Liver (tissue), 9 donors: Measurements from ENCODE around the gene WDR31. TPM values are rescaled to one million over a fixed set of nuclear protein-coding genes. Genes with fewer than 3 reads are reported as not detected.

Experiments
- DNase-seq: peaks from one replicate; pipeline ENCODE4 v3.0.0-alpha.2; 2017; ENCODE audit warnings: low spot score
- H3K27ac ChIP-seq, 2 donors: one replicate each; pipeline ENCODE4 v1.7.0; 2013; ENCODE audit warnings: inconsistent platforms in 2 of 2, low read length in 2 of 2, control low read depth in 1 of 2, low read depth in 1 of 2, mild to moderate bottlenecking in 1 of 2
- H3K27me3 ChIP-seq, 4 donors: one replicate each; pipeline versions ENCODE4 v1.6.1 to v1.7.0; 2013; ENCODE audit warnings: low read length in 3 of 4, inconsistent platforms in 1 of 4, mild to moderate bottlenecking in 1 of 4, moderate library complexity in 1 of 4; ENCODE audit not compliant: control insufficient read depth in 4 of 4, insufficient read depth in 4 of 4
- H3K36me3 ChIP-seq, 4 donors: one replicate each; pipeline versions ENCODE4 v1.6.1 to v1.7.0; 2013; ENCODE audit warnings: low read length in 3 of 4, mild to moderate bottlenecking in 3 of 4, low read depth in 1 of 4, moderate library complexity in 1 of 4; ENCODE audit not compliant: control insufficient read depth in 4 of 4, insufficient read depth in 3 of 4
- H3K4me1 ChIP-seq, 4 donors: one replicate each; pipeline versions ENCODE4 v1.6.1 to v1.7.0; 2013; ENCODE audit warnings: low read length in 3 of 4, mild to moderate bottlenecking in 3 of 4, moderate library complexity in 1 of 4; ENCODE audit not compliant: control insufficient read depth in 4 of 4, insufficient read depth in 4 of 4
- H3K4me3 ChIP-seq, 3 donors: one replicate each; pipeline versions ENCODE4 v1.6.1 to v1.7.0; 2013; ENCODE audit warnings: low read length in 3 of 3, control low read depth in 1 of 3, low read depth in 1 of 3, mild to moderate bottlenecking in 1 of 3
- H3K9ac ChIP-seq, 2 donors: one replicate each; pipeline ENCODE4 v1.7.0; 2013; ENCODE audit warnings: low read length in 2 of 2, mild to moderate bottlenecking in 2 of 2, moderate library complexity in 2 of 2, control low read depth in 1 of 2, low read depth in 1 of 2
- H3K9me3 ChIP-seq, 4 donors: one replicate each; pipeline versions ENCODE4 v1.6.1 to v1.7.0; 2013; ENCODE audit warnings: low read length in 3 of 4; ENCODE audit not compliant: control insufficient read depth in 4 of 4
- ATF3 ChIP-seq: IDR thresholded peaks from 2 replicates; pipeline ENCODE4 v1.6.1; 2016; ENCODE audit warnings: antibody characterized with exemption
- CTCF ChIP-seq: fragments of 150-350 bp; IDR thresholded peaks from 2 replicates; pipeline ENCODE4 v1.5.1; 2017; ENCODE audit warnings: improper control_type of control experiment, low read depth, low read length; ENCODE audit not compliant: missing input control
- EGR1 ChIP-seq, 2 donors: IDR thresholded peaks; 2 replicates each; pipeline ENCODE4 v1.6.1; 2016 to 2018; ENCODE audit warnings: antibody characterized with exemption in 2 of 2, low read depth in 2 of 2
- FOXA1 ChIP-seq: IDR thresholded peaks from 2 replicates; pipeline ENCODE4 v1.6.1; 2016; ENCODE audit warnings: antibody characterized with exemption
- FOXA2 ChIP-seq: IDR thresholded peaks from 2 replicates; pipeline ENCODE4 v1.6.1; 2016; ENCODE audit warnings: antibody characterized with exemption
- GABPA ChIP-seq, 2 donors: IDR thresholded peaks in 1 of 2; conservative IDR thresholded peaks in 1 of 2; 2 replicates each; pipeline ENCODE4 v1.6.1; 2016; ENCODE audit warnings: antibody characterized with exemption in 2 of 2, mild to moderate bottlenecking in 1 of 2, moderate library complexity in 1 of 2
- HNF4A ChIP-seq, 2 donors: conservative IDR thresholded peaks; 2 replicates each; pipeline ENCODE4 v1.6.1; 2016; ENCODE audit warnings: antibody characterized with exemption in 2 of 2, mild to moderate bottlenecking in 2 of 2
- HNF4G ChIP-seq: IDR thresholded peaks from 2 replicates; pipeline ENCODE4 v1.6.1; 2016; ENCODE audit warnings: antibody characterized with exemption
- JUND ChIP-seq, 2 donors: IDR thresholded peaks; 2 replicates each; pipeline ENCODE4 v1.6.1; 2016; ENCODE audit warnings: antibody characterized with exemption in 2 of 2
- MAX ChIP-seq: IDR thresholded peaks from 2 replicates; pipeline ENCODE4 v1.6.1; 2016; ENCODE audit warnings: antibody characterized with exemption
- NR2F2 ChIP-seq: IDR thresholded peaks from 2 replicates; pipeline ENCODE4 v1.6.1; 2016; ENCODE audit warnings: antibody characterized with exemption
- RAD21 ChIP-seq, 2 donors: IDR thresholded peaks; 2 replicates each; pipeline ENCODE4 v1.6.1; 2016; ENCODE audit warnings: antibody characterized with exemption in 2 of 2, mild to moderate bottlenecking in 2 of 2
- REST ChIP-seq: IDR thresholded peaks from 2 replicates; pipeline ENCODE4 v1.6.1; 2016; ENCODE audit warnings: antibody characterized with exemption, mild to moderate bottlenecking
- RXRA ChIP-seq, 2 donors: IDR thresholded peaks; 2 replicates each; pipeline ENCODE4 v1.6.1; 2017 to 2018; ENCODE audit warnings: antibody characterized with exemption in 2 of 2, mild to moderate bottlenecking in 1 of 2
- SP1 ChIP-seq: IDR thresholded peaks from 2 replicates; pipeline ENCODE4 v1.6.1; 2018; ENCODE audit warnings: antibody characterized with exemption, mild to moderate bottlenecking
- TAF1 ChIP-seq: conservative IDR thresholded peaks from 2 replicates; pipeline ENCODE4 v1.6.1; 2016; ENCODE audit warnings: antibody characterized with exemption, mild to moderate bottlenecking
- YY1 ChIP-seq: IDR thresholded peaks from 2 replicates; pipeline ENCODE4 v1.6.1; 2016; ENCODE audit warnings: antibody characterized with exemption, mild to moderate bottlenecking
- ZBTB33 ChIP-seq: IDR thresholded peaks from 2 replicates; pipeline ENCODE4 v1.6.1; 2016; ENCODE audit warnings: antibody characterized with exemption
- WGBS: extraction: QIAGEN DNeasy Blood & Tissue Kit; methylation state at CpG from one replicate; pipeline ENCODE4 v1.1.7; 2013; 5-methylcytosine and 5-hydroxymethylcytosine counted together
- polyA plus RNA-seq, 2 donors: library from polyadenylated mRNA; stranded (reverse) in 1 of 2; unstranded in 1 of 2; fragments of 200-250 nt in 1 of 2; fragments of >200 nt in 1 of 2; fragmentation: Nextera tagmentation in 1 of 2; extraction: Ambion mirVana in 1 of 2; gene quantifications; one replicate each; pipeline versions ENCODE4 v1.2.1 to v1.2.3, GENCODE V29; 2013 to 2015
- total RNA-seq, 2 donors: library from RNA; depleted of rRNA; stranded (reverse); fragments of >200 nt; gene quantifications; one replicate each; pipeline ENCODE4 v1.2.3, GENCODE V29; 2014
- donor health status: healthy.
- donor health status: healthy.
- donor health status: healthy.
- donor health status: healthy.
- donor health status: healthy.

Gene WDR31
- total and polyA plus RNA-seq, 4 donors = 1.1 to 3.2 (median 1.2) TPM

GRCh38 chr9:113309204-113309813 lies 30.8 kb downstream of the WDR31 start:
- TF ChIP-seq CTCF = peak; percentile 76
- TF ChIP-seq GABPA (IDR thresholded peaks at IDR 0.05 in 1 of 2, conservative IDR thresholded peaks at IDR 0.05 in 1 of 2) = no peak
- TF ChIP-seq RAD21 (IDR thresholded peaks at IDR 0.05) = peak; percentile 91 to 94
- H3K27ac ChIP-seq = no peak overlapping the region
- no peak for DNase-seq
- H3K27me3 ChIP-seq = no peaks in the 10 kb centered on the region
- no peaks in the 10 kb centered on the region for H3K9me3 ChIP-seq
- 4% methylated on average over 2 of the region's 2 CpGs for WGBS
- H3K36me3 ChIP-seq = no peaks in the 10 kb centered on the region
- H3K4me1 ChIP-seq = no peaks in the 10 kb centered on the region
- no peak overlapping the region for H3K4me3 ChIP-seq
- no peak overlapping the region for H3K9ac ChIP-seq

- 76% methylated on average over 8 of the region's 8 CpGs for WGBS
- DNase-seq = no peak
- H3K9me3 ChIP-seq = no peaks in the 10 kb centered on the region
Observed at GRCh38 chr9:113307396-113307975, 32.6 kb downstream of the WDR31 start.

More at GRCh38 chr9:113307396-113307975, 32.6 kb downstream of the WDR31 start:
- Histone ChIP-seq H3K4me3 (no peak overlapping the region), H3K9ac (no peak overlapping the region), H3K27ac (no peak overlapping the region), H3K36me3 (no peaks in the 10 kb centered on the region), H3K4me1 (no peaks in the 10 kb centered on the region), H3K27me3 (no peaks in the 10 kb centered on the region)
- TF ChIP-seq FOXA1 (no peak), HNF4G (no peak), YY1 (no peak), ATF3 (no peak), NR2F2 (no peak), JUND (IDR thresholded peaks at IDR 0.05) (no peak), ZBTB33 (no peak), SP1 (no peak), GABPA (IDR thresholded peaks at IDR 0.05 in 1 of 2, conservative IDR thresholded peaks at IDR 0.05 in 1 of 2) (no peak), REST (no peak), RAD21 (IDR thresholded peaks at IDR 0.05) (no peak), HNF4A (conservative IDR thresholded peaks at IDR 0.05) (no peak), CTCF (no peak), TAF1 (no peak), EGR1 (IDR thresholded peaks at IDR 0.05; ENCODE audit: low read depth in 2 of 2) (no peak), RXRA (IDR thresholded peaks at IDR 0.05) (no peak), MAX (no peak), FOXA2 (no peak)
